Measurements from ENCODE around the gene DOCK8.

- TF ChIP-seq CTCF (IDR thresholded peaks at IDR 0.05) (no peak), POLR2A (IDR thresholded peaks at IDR 0.05) (no peak)
Observed at GRCh38 chr9:211036-211435, 3.6 kb upstream of the DOCK8 start.
